Fibroblast of lung (primary cell): Measurements from ENCODE around the gene C5orf15. TPM values are rescaled to one million over a fixed set of nuclear protein-coding genes. Genes with fewer than 3 reads are reported as not detected.

ENCODE experiments used
- DNase-seq, 2 donors: peaks; one replicate each; pipeline versions ENCODE4 v3.0.0 to v3.0.0-alpha.2; 2010; ENCODE audit warnings: low read depth in 2 of 2
- H2AFZ ChIP-seq: 2 replicates; pipeline ENCODE4 v1.5.1; 2012; ENCODE audit warnings: low read length, control low read depth, inconsistent platforms
- H3K27ac ChIP-seq: 2 replicates; pipeline ENCODE4 v1.5.1; 2011; ENCODE audit warnings: low read length, control low read depth; ENCODE audit not compliant: insufficient read depth
- H3K27me3 ChIP-seq: 2 replicates; pipeline ENCODE4 v1.5.1; 2011; ENCODE audit warnings: mild to moderate bottlenecking, low read length; ENCODE audit not compliant: control insufficient read depth, insufficient read depth
- H3K36me3 ChIP-seq: 2 replicates; pipeline ENCODE4 v1.5.1; 2011; ENCODE audit warnings: low read length; ENCODE audit not compliant: control insufficient read depth, insufficient read depth
- H3K4me1 ChIP-seq: 2 replicates; pipeline ENCODE4 v1.5.1; 2011; ENCODE audit warnings: low read length; ENCODE audit not compliant: control insufficient read depth, insufficient read depth; ENCODE audit errors: extremely low read depth
- H3K4me2 ChIP-seq: 2 replicates; pipeline ENCODE4 v1.5.1; 2011; ENCODE audit warnings: low read length, control low read depth; ENCODE audit not compliant: insufficient read depth; ENCODE audit errors: extremely low read depth
- H3K4me3 ChIP-seq, 4 experiments: fragments of 200-600 bp in 1 of 4; sonication (generic) in 1 of 4; replicated peaks in 1 of 4; 2 replicates each; pipeline ENCODE4 v1.5.1; 2011 to 2016; ENCODE audit warnings: low read length in 4 of 4, low read depth in 3 of 4, mild to moderate bottlenecking in 3 of 4, control low read depth in 2 of 4, inconsistent platforms in 1 of 4, mixed read lengths in 1 of 4; ENCODE audit not compliant: insufficient read depth in 1 of 4; ENCODE audit errors: control extremely low read depth in 1 of 4
- H3K79me2 ChIP-seq: 2 replicates; pipeline ENCODE4 v1.5.1; 2012; ENCODE audit warnings: mild to moderate bottlenecking, low read length, inconsistent platforms; ENCODE audit not compliant: control insufficient read depth, insufficient read depth
- H3K9ac ChIP-seq: 2 replicates; pipeline ENCODE4 v1.5.1; 2011; ENCODE audit warnings: mild to moderate bottlenecking, low read length, control low read depth; ENCODE audit not compliant: insufficient read depth
- H3K9me3 ChIP-seq: 2 replicates; pipeline ENCODE4 v1.5.1; 2012; ENCODE audit warnings: low read depth, low read length; ENCODE audit not compliant: control insufficient read depth, insufficient read depth
- H4K20me1 ChIP-seq: 2 replicates; pipeline ENCODE4 v1.5.1; 2011; ENCODE audit warnings: low read length; ENCODE audit not compliant: control insufficient read depth, insufficient read depth; ENCODE audit errors: extremely low read depth
- CTCF ChIP-seq, 2 donors: IDR thresholded peaks in 1 of 2; conservative IDR thresholded peaks in 1 of 2; 1 replicate in 1 of 2; 2 replicates in 1 of 2; pipeline ENCODE4 v1.5.1; 2011 to 2012; ENCODE audit warnings: low read length in 2 of 2, control low read depth in 1 of 2, inconsistent platforms in 1 of 2, low read depth in 1 of 2, mild to moderate bottlenecking in 1 of 2
- EZH2 ChIP-seq: IDR thresholded peaks from 2 replicates; pipeline ENCODE4 v1.5.1; 2012; ENCODE audit warnings: low read length, control low read depth, mild to moderate bottlenecking; ENCODE audit errors: missing control alignments
- polyA plus RNA-seq, 2 donors: library from polyadenylated mRNA; depleted of rRNA in 1 of 2; stranded (reverse) in 1 of 2; unstranded in 1 of 2; fragments of >200 nt; gene quantifications; 2 replicates each; pipeline ENCODE4 v1.2.1, GENCODE V29; 2011 to 2012; ENCODE audit warnings: missing spikeins in 1 of 2
- total RNA-seq: library from RNA; depleted of rRNA; stranded (reverse); fragments of >200 nt; gene quantifications from 2 replicates; pipeline ENCODE4 v1.2.1, GENCODE V29; 2014

C5orf15 gene
- total and polyA plus RNA-seq, 2 donors (not counting 1 experiment from before 2014, with no cell fraction given), result 43.1 to 111 TPM

GRCh38 chr5:134006115-134006514 is 37.7 kb upstream of the C5orf15 start:
- Histone ChIP-seq H3K27ac (peak overlapping the region; percentile 96), H3K27me3 (no peaks in the 10 kb centered on the region), H3K9me3 (no peaks in the 10 kb centered on the region), H3K36me3 (peaks cover 5% of the 10 kb centered on the region), H3K79me2 (peaks cover 34% of the 10 kb centered on the region), H3K4me1 (peaks cover 18% of the 10 kb centered on the region), H4K20me1 (peaks cover under 1% of the 10 kb centered on the region), H2AFZ (no peak overlapping the region), H3K4me3 (peak overlapping the region in 2 of 4 experiments; percentile 72 to 75), H3K4me2 (no peak overlapping the region), H3K9ac (no peak overlapping the region)
- TF ChIP-seq EZH2 (no peak), CTCF (conservative IDR thresholded peaks at IDR 0.05 in 1 of 2, IDR thresholded peaks at IDR 0.05 in 1 of 2; ENCODE audit: low read depth in 1 of 2, low read length in 2 of 2) (no peak)
- DNase-seq, result no peak

GRCh38 chr5:134005417-134006061 is 37.1 kb upstream of the C5orf15 start:
- Histone ChIP-seq H3K36me3 (peaks cover 7% of the 10 kb centered on the region), H3K79me2 (peaks cover 39% of the 10 kb centered on the region), H3K4me3 (peak overlapping the region; percentile 67 to 75 (median 72)), H4K20me1 (peaks cover 3% of the 10 kb centered on the region), H3K27ac (peak overlapping the region; percentile 96), H3K4me2 (peak overlapping the region; percentile 99), H2AFZ (peak overlapping the region; percentile 86), H3K9ac (peak overlapping the region; percentile 97), H3K4me1 (peaks cover 18% of the 10 kb centered on the region), H3K9me3 (no peaks in the 10 kb centered on the region), H3K27me3 (no peaks in the 10 kb centered on the region)
- TF ChIP-seq CTCF (conservative IDR thresholded peaks at IDR 0.05 in 1 of 2, IDR thresholded peaks at IDR 0.05 in 1 of 2; ENCODE audit: low read depth in 1 of 2, low read length in 2 of 2) (no peak), EZH2 (no peak)
- peak; percentile 22 to 25 for DNase-seq

GRCh38 chr5:134004626-134005416 is 36.4 kb upstream of the C5orf15 start, which contains the start of gene VDAC1:
Gene VDAC1, minus strand, starts transcription at chr5:134004975. Its CDS starts 11,963 bp downstream, at chr5:133993012.
- Histone ChIP-seq H3K27me3 (no peaks in the 10 kb centered on the region), H3K4me3 (peak within 1 kb of the TSS; percentile 67 to 90 (median 74)), H4K20me1 (peaks cover 3% of the 10 kb centered on the region), H3K4me1 (peaks cover 21% of the 10 kb centered on the region), H3K27ac (peak within 1 kb of the TSS; percentile 96), H3K9ac (peak within 1 kb of the TSS; percentile 97), H3K9me3 (no peaks in the 10 kb centered on the region), H2AFZ (peak within 1 kb of the TSS; percentile 86), H3K4me2 (peak within 1 kb of the TSS; percentile 100), H3K36me3 (peaks cover 14% of the 10 kb centered on the region), H3K79me2 (peaks cover 46% of the 10 kb centered on the region)
- TF ChIP-seq CTCF (conservative IDR thresholded peaks at IDR 0.05 in 1 of 2, IDR thresholded peaks at IDR 0.05 in 1 of 2; ENCODE audit: low read depth in 1 of 2, low read length in 2 of 2) (no peak), EZH2 (no peak)
- DNase-seq, result peak; percentile 89 to 90
